AG04449 (cell line): Measurements from ENCODE around the gene TIMM21.

ENCODE experiments used
- CTCF ChIA-PET: fragments of 350-600 bp; formaldehyde crosslinking; extraction: SDS; loops from one replicate; lab custom pipeline; 2021; ENCODE audit warnings: antibody characterized with exemption; lab: Yijun Ruan, JAX
- POLR2A ChIA-PET: fragments of 400-600, 350-600 bp; formaldehyde crosslinking; extraction: SDS; loops from one replicate; lab custom pipeline; 2020; ENCODE audit warnings: antibody characterized with exemption, inconsistent platforms; lab: Yijun Ruan, JAX
- DNase-seq: peaks from one replicate; pipeline ENCODE4 v3.0.0-alpha.2; 2010; ENCODE audit warnings: low read depth, low spot score
- H3K4me3 ChIP-seq: 2 replicates; pipeline ENCODE4 v1.5.1; 2011; ENCODE audit warnings: low read depth, mild to moderate bottlenecking, control low read depth, low read length
- TF ChIP-seq, protein P1 (sequence below): IDR thresholded peaks from one replicate; pipeline ENCODE4 v1.5.1; 2011; ENCODE audit warnings: mild to moderate bottlenecking, moderate library complexity, low read length, control low read depth, inconsistent platforms; ENCODE audit not compliant: insufficient read depth; ENCODE audit errors: missing control alignments

Gene TIMM21, protein sequence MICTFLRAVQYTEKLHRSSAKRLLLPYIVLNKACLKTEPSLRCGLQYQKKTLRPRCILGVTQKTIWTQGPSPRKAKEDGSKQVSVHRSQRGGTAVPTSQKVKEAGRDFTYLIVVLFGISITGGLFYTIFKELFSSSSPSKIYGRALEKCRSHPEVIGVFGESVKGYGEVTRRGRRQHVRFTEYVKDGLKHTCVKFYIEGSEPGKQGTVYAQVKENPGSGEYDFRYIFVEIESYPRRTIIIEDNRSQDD

DNA sequence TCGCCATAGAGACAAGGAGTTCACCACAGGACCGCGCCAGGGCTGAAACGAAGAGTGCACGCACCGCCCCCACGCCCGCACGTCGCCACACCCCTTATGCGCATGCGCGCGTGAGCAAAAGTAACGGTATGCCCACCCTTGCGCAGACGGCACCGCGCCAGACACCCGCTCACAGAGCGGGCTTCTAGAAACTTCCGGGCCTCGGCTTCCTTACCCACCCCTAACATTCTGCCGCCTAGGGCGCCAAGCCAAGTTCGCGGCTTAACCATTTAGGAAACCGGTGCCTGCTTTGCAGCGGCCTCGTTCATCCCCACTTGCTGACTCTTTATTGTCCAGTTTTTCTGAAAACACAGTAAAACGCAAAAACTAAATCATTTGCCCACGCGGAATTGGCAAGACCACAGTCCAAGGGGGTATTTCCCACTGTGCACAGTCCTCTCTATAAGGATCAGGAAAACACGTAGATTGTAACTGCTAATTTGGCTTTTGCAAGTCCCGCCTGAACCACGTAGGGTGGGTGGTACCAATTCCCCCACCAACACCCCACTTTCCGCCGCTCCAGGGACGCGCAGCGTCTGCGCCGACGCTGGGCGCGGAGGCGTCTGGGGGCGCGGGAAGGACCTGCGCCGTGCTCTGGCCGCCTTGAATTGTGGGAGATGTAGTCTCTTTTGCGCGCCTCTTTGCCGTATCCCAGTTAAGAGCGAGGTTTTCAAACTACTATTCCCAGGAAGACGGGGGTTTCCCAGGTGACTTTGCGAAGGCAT is at the start of gene TIMM21, which contains the start of gene FBXO15:
Gene TIMM21, plus strand, starts transcription at position 745 of the 764 bp plus-strand sequence. CDS start 286 bp downstream, outside the sequence.
Gene FBXO15, minus strand, starts transcription at position 56 of the 764 bp plus-strand sequence. Its CDS starts 49 bp downstream, at position 7.
- TF ChIP-seq, protein P1, sequence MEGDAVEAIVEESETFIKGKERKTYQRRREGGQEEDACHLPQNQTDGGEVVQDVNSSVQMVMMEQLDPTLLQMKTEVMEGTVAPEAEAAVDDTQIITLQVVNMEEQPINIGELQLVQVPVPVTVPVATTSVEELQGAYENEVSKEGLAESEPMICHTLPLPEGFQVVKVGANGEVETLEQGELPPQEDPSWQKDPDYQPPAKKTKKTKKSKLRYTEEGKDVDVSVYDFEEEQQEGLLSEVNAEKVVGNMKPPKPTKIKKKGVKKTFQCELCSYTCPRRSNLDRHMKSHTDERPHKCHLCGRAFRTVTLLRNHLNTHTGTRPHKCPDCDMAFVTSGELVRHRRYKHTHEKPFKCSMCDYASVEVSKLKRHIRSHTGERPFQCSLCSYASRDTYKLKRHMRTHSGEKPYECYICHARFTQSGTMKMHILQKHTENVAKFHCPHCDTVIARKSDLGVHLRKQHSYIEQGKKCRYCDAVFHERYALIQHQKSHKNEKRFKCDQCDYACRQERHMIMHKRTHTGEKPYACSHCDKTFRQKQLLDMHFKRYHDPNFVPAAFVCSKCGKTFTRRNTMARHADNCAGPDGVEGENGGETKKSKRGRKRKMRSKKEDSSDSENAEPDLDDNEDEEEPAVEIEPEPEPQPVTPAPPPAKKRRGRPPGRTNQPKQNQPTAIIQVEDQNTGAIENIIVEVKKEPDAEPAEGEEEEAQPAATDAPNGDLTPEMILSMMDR = no peak
- H3K4me3 ChIP-seq = peak within 1 kb of the TSS; percentile 98
- DNase-seq = peak; percentile 79
- ChIA-PET CTCF (no interaction called here), POLR2A (no interaction called here)

DNA sequence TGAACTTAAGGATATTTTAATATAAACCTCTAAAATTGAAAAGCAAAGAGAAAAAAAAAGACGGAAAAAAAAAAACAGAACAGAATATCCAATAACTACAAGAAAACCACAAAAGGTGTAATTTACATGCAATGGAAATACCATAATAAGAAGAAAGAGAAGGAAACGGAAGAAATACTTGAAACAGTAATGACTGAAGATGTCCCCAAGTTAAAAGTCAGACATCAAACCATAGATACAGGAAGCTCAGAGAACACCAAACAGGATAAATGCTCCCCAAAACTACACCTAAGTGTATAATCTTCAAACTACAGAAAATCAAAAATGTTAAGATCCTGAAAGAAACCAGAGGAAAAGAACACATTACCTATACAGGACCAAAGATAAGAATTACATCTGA is 39.9 kb upstream of the TIMM21 start:
- H3K4me3 ChIP-seq = no peak overlapping the region
- POLR2A ChIA-PET = no interaction called here
- TF ChIP-seq, protein P1 = no peak
- CTCF ChIA-PET = no interaction called here
- DNase-seq = no peak

DNA sequence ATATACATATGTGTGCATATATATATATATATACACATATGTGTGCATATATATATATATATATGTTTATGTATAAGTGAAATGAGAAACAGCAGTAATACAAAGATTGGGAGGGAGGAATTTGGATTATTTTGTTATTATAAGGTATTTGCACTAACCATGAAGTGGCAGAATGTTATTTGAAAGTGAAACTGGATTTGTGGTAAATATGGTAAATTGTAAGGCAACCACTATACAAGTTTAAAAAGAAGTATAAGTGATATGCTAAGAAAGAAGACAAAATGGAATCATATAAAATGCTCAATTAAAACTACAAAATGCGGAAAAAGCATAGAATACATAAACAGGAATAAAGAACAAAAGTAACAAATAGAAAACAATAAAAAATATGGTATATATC is 38.2 kb upstream of the TIMM21 start:
- no peak for DNase-seq
- ChIA-PET POLR2A (no interaction called here), CTCF (no interaction called here)
- TF ChIP-seq, protein P1 = no peak
- no peak overlapping the region for H3K4me3 ChIP-seq

DNA sequence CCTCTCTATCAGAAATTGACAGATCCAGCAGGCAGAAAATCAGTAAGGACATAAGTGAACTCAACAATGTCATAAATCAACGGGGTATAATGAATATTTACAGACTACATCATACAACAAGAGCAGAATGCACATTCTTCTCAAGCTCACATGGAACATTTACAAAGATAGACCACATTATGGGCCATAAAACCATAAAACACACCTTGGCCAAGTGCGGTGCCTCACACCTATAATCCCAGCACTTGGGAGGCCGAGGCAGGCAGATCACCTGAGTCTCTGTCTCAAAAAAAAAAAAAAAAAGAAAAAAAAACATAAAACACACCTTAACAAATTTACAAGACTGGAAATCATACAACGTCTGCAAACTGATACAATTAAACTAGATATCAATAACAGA is 37.3 kb upstream of the TIMM21 start:
- CTCF ChIA-PET = interaction anchor here (8.1 kb wide), 1 partner anchor 1349 kb away, joined by 78 read pairs; no protein-coding TSS in a partner anchor
- no peak for DNase-seq
- TF ChIP-seq, protein P1 = no peak
- POLR2A ChIA-PET = no interaction called here
- no peak overlapping the region for H3K4me3 ChIP-seq

DNA sequence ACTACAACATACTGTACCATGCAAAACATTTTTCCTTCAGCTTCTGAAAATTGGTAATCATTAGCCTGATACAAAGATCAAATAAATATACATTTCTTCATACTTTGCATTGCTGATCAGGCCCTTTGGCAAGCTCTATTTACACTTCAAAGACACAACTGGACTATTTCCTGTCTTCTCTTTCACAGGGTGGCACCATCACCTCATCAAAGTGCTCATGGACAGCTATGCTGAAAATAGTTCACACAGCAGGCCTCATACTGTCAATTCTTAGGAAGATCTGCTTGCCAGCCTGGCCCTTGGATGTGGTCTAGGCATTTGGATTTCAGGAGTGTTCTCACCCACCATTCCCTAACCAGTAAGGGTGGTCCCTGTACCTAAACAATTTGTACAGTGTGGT is 34.6 kb upstream of the TIMM21 start:
- no peak overlapping the region for H3K4me3 ChIP-seq
- ChIA-PET POLR2A (no interaction called here), CTCF (interaction anchor here (8.1 kb wide), 1 partner anchor 1352 kb away, joined by 78 read pairs; no protein-coding TSS in a partner anchor)
- DNase-seq = no peak
- TF ChIP-seq, protein P1 = no peak

DNA sequence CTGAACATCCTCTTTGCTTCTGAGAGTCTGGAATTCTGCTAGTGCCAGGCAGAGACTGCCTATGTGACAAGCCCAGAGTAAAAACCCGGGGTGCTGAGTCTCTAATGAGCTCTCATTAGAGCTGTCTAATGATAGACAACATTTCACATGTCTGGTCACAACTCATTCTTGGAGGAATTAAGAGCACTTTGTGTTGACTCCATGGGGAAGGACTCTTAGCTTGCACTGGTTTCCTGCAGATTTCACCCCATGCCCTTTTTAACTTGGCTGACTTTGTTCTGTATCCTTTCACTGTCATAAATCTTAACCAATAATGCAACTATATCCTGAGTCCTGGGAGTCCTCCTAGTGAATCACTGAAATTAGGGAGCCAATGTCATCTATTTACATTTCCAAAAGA is 34.2 kb upstream of the TIMM21 start:
- ChIA-PET POLR2A (no interaction called here), CTCF (interaction anchor here (1.6 to 8.1 kb wide), 3 partner anchors 14 to 1352 kb away, joined by 4 to 78 read pairs (median 5); no protein-coding TSS in a partner anchor)
- TF ChIP-seq, protein P1 = no peak
- DNase-seq = no peak
- H3K4me3 ChIP-seq = no peak overlapping the region
